K562 (cell line): ENCODE results near the gene FRYL. TPM values are rescaled to one million over a fixed set of nuclear protein-coding genes. Genes with fewer than 3 reads are reported as not detected.
A peak's percentile ranks its signal among the peaks of the same experiment; 100 is the strongest.

Source experiments
- ADNP ChIP-seq: fragments of 200-800 bp; sonication (Bioruptor generic); IDR thresholded peaks from 2 replicates; pipeline ENCODE4 v1.6.1; 2016; ENCODE audit warnings: missing genetic modification characterization, missing compliant biosample characterization
- ATF6 ChIP-seq: sonication (generic); formaldehyde crosslinking; IDR thresholded peaks from 2 replicates; pipeline ENCODE4 v1.4.0; 2020; ENCODE audit warnings: mild to moderate bottlenecking, missing genetic modification reagents
- CC2D1A ChIP-seq: fragments of 450-650 bp; IDR thresholded peaks from 2 replicates; pipeline ENCODE4 v1.6.1; 2017; ENCODE audit warnings: mild to moderate bottlenecking
- CEBPB ChIP-seq: fragments of 450-650 bp; IDR thresholded peaks from 2 replicates; pipeline ENCODE4 v1.6.1; 2016; ENCODE audit warnings: missing genetic modification characterization, missing compliant biosample characterization
- CEBPG ChIP-seq, 3 experiments: fragments of 200-800 bp in 1 of 3; sonication (Bioruptor generic) in 1 of 3; sonication (generic) in 1 of 3; formaldehyde crosslinking in 1 of 3; IDR thresholded peaks in 2 of 3; conservative IDR thresholded peaks in 1 of 3; 2 replicates each; pipeline versions ENCODE4 v1.6.1 to v1.8.0; 2016 to 2022; ENCODE audit warnings: missing compliant biosample characterization in 2 of 3, missing genetic modification characterization in 2 of 3, mild to moderate bottlenecking in 1 of 3, missing genetic modification reagents in 1 of 3
- DEAF1 ChIP-seq: fragments of 450-650 bp; formaldehyde crosslinking; IDR thresholded peaks from 2 replicates; pipeline ENCODE4 v1.4.0; 2020; ENCODE audit warnings: mild to moderate bottlenecking, moderate library complexity
- DNMT1 ChIP-seq: fragments of 450-650 bp; IDR thresholded peaks from 2 replicates; pipeline ENCODE4 v1.6.1; 2016; ENCODE audit warnings: antibody characterized with exemption, mild to moderate bottlenecking
- ESRRB ChIP-seq: fragments of 250-450 bp; sonication (Bioruptor Pico); IDR thresholded peaks from 2 replicates; pipeline ENCODE4 v1.5.0; 2020; ENCODE audit warnings: mild to moderate bottlenecking, moderate library complexity, borderline replicate concordance
- MAZ ChIP-seq, 2 experiments: fragments of 450-650 bp in 1 of 2; sonication (generic) in 1 of 2; formaldehyde crosslinking; IDR thresholded peaks in 1 of 2; conservative IDR thresholded peaks in 1 of 2; 2 replicates each; pipeline versions ENCODE4 v1.4.0 to v1.5.0; 2020; ENCODE audit warnings: mild to moderate bottlenecking in 1 of 2, missing genetic modification reagents in 1 of 2
- MCM7 ChIP-seq, 2 experiments: fragments of 450-650 bp; IDR thresholded peaks; 2 replicates each; pipeline ENCODE4 v1.6.1; 2016 to 2018
- NCOA2 ChIP-seq, 2 experiments: fragments of 450-650 bp; IDR thresholded peaks; 2 replicates each; pipeline ENCODE4 v1.6.1; 2018; ENCODE audit warnings: mild to moderate bottlenecking in 2 of 2, moderate library complexity in 1 of 2; ENCODE audit not compliant: partially characterized antibody in 2 of 2
- POLR2AphosphoS5 ChIP-seq: IDR thresholded peaks from 2 replicates; pipeline ENCODE4 v1.6.1; 2011; ENCODE audit warnings: mild to moderate bottlenecking, low read depth, low read length, moderate library complexity; ENCODE audit not compliant: control insufficient read depth, insufficient read depth
- SLC30A9 ChIP-seq: fragments of 250-450 bp; sonication (Bioruptor Pico); IDR thresholded peaks from 2 replicates; pipeline ENCODE4 v1.8.0; 2022; ENCODE audit warnings: mild to moderate bottlenecking, moderate library complexity
- SNRNP70 ChIP-seq: fragments of 200-400 bp; formaldehyde crosslinking; optimal IDR thresholded peaks from 2 replicates; pipeline ENCODE3; 2017; ENCODE audit warnings: low read depth, low read length
- TARDBP ChIP-seq: fragments of 450-650 bp; IDR thresholded peaks from 2 replicates; pipeline ENCODE4 v1.6.1; 2016
- THRAP3 ChIP-seq: fragments of 450-650 bp; IDR thresholded peaks from 2 replicates; pipeline ENCODE4 v1.6.1; 2016; ENCODE audit warnings: mild to moderate bottlenecking, inconsistent platforms, borderline replicate concordance
- ZNF224 ChIP-seq: sonication (generic); formaldehyde crosslinking; IDR thresholded peaks from 2 replicates; pipeline ENCODE4 v1.8.0; 2022; ENCODE audit warnings: mild to moderate bottlenecking, missing genetic modification reagents
- ZNF384 ChIP-seq: IDR thresholded peaks from 2 replicates; pipeline ENCODE4 v1.6.1; 2012; ENCODE audit warnings: low read depth, low read length, improper control_type of control experiment
- ZNF408 ChIP-seq: fragments of 250-450 bp; sonication (Bioruptor Pico); IDR thresholded peaks from 2 replicates; pipeline ENCODE4 v1.4.0; 2020; ENCODE audit warnings: low read depth, mild to moderate bottlenecking, moderate library complexity
- ZSCAN29 ChIP-seq: fragments of 450-650 bp; IDR thresholded peaks from 2 replicates; pipeline ENCODE4 v1.6.1; 2017
- polyA plus RNA-seq, 8 experiments: library from polyadenylated mRNA; depleted of rRNA in 4 of 8; stranded (reverse) in 5 of 8; unstranded in 3 of 8; fragments of >200 nt; fragmentation: Nextera tagmentation in 2 of 8; fragmentation: Illumina TruSeq in 1 of 8; extraction: Ambion mirVana in 2 of 8; extraction: Trizol in 1 of 8; gene quantifications; 2 replicates each; pipeline versions ENCODE4 v1.2.1 to v1.2.3, GENCODE V29; 2011 to 2014; ENCODE audit warnings: inconsistent platforms in 1 of 8, missing spikeins in 1 of 8
- total RNA-seq, 7 experiments: library from RNA; depleted of rRNA in 6 of 7; stranded (reverse); fragments of >200 nt in 6 of 7; fragmentation: Illumina TruSeq in 2 of 7; extraction: Trizol in 2 of 7; gene quantifications; 2 replicates each; pipeline versions ENCODE4 v1.2.1 to v1.2.3, GENCODE V29; 2011 to 2021; ENCODE audit warnings: low replicate concordance in 1 of 7
- TF ChIP-seq, protein P1 (sequence below): fragments of 150-350 bp; IDR thresholded peaks from 2 replicates; pipeline ENCODE4 v1.6.1; 2014; ENCODE audit warnings: low read depth, mild to moderate bottlenecking, low read length, borderline replicate concordance

FRYL gene
- total and polyA plus RNA-seq, 9 of the 15 experiments (the other 6 are each of a cell fraction or from before 2014, with no cell fraction given), result 7.2 to 34.9 (median 15.9) TPM

- TF ChIP-seq ATF6, result no peak
- no peak for TF ChIP-seq POLR2AphosphoS5
- TF ChIP-seq, protein P1, sequence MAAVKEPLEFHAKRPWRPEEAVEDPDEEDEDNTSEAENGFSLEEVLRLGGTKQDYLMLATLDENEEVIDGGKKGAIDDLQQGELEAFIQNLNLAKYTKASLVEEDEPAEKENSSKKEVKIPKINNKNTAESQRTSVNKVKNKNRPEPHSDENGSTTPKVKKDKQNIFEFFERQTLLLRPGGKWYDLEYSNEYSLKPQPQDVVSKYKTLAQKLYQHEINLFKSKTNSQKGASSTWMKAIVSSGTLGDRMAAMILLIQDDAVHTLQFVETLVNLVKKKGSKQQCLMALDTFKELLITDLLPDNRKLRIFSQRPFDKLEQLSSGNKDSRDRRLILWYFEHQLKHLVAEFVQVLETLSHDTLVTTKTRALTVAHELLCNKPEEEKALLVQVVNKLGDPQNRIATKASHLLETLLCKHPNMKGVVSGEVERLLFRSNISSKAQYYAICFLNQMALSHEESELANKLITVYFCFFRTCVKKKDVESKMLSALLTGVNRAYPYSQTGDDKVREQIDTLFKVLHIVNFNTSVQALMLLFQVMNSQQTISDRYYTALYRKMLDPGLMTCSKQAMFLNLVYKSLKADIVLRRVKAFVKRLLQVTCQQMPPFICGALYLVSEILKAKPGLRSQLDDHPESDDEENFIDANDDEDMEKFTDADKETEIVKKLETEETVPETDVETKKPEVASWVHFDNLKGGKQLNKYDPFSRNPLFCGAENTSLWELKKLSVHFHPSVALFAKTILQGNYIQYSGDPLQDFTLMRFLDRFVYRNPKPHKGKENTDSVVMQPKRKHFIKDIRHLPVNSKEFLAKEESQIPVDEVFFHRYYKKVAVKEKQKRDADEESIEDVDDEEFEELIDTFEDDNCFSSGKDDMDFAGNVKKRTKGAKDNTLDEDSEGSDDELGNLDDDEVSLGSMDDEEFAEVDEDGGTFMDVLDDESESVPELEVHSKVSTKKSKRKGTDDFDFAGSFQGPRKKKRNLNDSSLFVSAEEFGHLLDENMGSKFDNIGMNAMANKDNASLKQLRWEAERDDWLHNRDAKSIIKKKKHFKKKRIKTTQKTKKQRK, result no peak
- no peak for TF ChIP-seq TARDBP
- TF ChIP-seq SNRNP70, result no peak
- no peak for TF ChIP-seq SLC30A9 (CRISPR knock-in tag)
- no peak for TF ChIP-seq ZSCAN29
- TF ChIP-seq ZNF408 (CRISPR knock-in tag), result no peak
- TF ChIP-seq NCOA2 (IDR thresholded peaks at IDR 0.05; ENCODE audit: partially characterized antibody in 2 of 2), result no peak
- TF ChIP-seq ESRRB (CRISPR knock-in tag), result no peak
- no peak for TF ChIP-seq DNMT1
- TF ChIP-seq CC2D1A, result peak; percentile 78
- TF ChIP-seq CEBPB (tag), result 0 out of 2 replicates have a peak, but pooled peaks have one; percentile 22
- 0 out of 2 replicates have a peak, but pooled peaks have one; percentile 24 for TF ChIP-seq ADNP (tag)
- TF ChIP-seq THRAP3, result peak; percentile 70; the same call in 1 of the 2 replicates
- no peak for TF ChIP-seq MCM7 (IDR thresholded peaks at IDR 0.05)
- TF ChIP-seq ZNF224 (CRISPR knock-in tag), result no peak
- no peak for TF ChIP-seq ZNF384
- TF ChIP-seq CEBPG (CRISPR knock-in tag; IDR thresholded peaks at IDR 0.05), result no peak
- peak; percentile 53 to 74; a peak in 2 of 4 replicates for TF ChIP-seq CEBPG (tag; conservative IDR thresholded peaks at IDR 0.05 in 1 of 2, IDR thresholded peaks at IDR 0.05 in 1 of 2)
- TF ChIP-seq MAZ (CRISPR knock-in tag; conservative IDR thresholded peaks at IDR 0.05 in 1 of 2, IDR thresholded peaks at IDR 0.05 in 1 of 2), result peak in 1 of 2 experiments; percentile 41; a peak in 1 of 4 replicates
- peak; percentile 68; the same call in 1 of the 2 replicates for TF ChIP-seq DEAF1 (CRISPR knock-in tag)
These were observed 201.7 kb downstream of the FRYL start (continued) for GRCh38 chr4:48578132-48578968.
